A549 treated with CORT108297 at 1 μM for 4 hours (cell line): ENCODE data around the gene DCAF15. TPM values are rescaled to one million over a fixed set of nuclear protein-coding genes. Genes with fewer than 3 reads are reported as not detected.

Experiments
- total RNA-seq: library from RNA; stranded (reverse); fragments of 200-300 nt; extraction: Qiagen RNA extraction; gene quantifications from 5 replicates; pipeline ENCODE4 v1.2.3, GENCODE V29; 2022

Gene DCAF15, protein sequence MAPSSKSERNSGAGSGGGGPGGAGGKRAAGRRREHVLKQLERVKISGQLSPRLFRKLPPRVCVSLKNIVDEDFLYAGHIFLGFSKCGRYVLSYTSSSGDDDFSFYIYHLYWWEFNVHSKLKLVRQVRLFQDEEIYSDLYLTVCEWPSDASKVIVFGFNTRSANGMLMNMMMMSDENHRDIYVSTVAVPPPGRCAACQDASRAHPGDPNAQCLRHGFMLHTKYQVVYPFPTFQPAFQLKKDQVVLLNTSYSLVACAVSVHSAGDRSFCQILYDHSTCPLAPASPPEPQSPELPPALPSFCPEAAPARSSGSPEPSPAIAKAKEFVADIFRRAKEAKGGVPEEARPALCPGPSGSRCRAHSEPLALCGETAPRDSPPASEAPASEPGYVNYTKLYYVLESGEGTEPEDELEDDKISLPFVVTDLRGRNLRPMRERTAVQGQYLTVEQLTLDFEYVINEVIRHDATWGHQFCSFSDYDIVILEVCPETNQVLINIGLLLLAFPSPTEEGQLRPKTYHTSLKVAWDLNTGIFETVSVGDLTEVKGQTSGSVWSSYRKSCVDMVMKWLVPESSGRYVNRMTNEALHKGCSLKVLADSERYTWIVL
- total RNA-seq: 13.2 to 23.3 TPM (median 22.1 TPM) in 5 replicates

DNA sequence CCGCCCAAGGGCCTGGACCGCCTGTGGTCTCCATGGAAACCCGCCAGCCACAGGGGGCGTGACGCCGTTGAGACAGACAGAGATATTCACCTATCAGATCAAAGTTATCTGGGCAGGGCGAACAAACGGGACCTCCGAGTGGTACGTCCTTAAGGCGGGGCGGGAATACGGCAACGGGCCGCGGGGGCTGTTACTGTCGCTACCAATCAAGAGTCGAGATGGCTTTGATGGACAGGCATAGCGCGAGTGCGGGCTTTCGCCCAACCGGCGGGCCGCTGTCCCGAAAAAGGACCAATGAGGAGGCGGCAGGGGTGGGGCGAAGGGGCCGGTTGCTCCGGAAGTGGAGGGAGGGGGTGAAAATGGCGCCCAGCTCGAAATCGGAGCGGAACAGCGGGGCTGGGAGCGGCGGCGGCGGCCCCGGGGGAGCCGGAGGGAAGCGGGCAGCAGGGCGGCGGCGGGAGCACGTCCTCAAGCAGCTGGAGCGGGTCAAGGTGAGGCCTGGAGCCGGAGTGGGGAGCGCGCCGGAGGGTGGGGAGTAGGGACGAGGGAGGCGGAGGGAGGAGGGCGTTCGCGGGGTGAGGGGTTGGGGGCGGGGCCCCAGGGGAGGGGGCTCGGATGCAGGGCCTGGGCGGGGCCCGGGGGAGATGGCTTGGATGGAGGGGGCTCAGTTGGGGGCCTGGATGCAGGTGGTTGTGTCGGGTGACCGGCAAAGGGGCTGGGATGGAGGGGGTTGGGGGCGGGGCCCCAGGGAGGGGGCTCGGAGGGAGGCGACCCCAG lies at the start of gene DCAF15:
Gene DCAF15 (plus strand): TSS at position 356 of the 777 bp plus-strand sequence. CDS start 4 bp downstream, at position 360.

DNA sequence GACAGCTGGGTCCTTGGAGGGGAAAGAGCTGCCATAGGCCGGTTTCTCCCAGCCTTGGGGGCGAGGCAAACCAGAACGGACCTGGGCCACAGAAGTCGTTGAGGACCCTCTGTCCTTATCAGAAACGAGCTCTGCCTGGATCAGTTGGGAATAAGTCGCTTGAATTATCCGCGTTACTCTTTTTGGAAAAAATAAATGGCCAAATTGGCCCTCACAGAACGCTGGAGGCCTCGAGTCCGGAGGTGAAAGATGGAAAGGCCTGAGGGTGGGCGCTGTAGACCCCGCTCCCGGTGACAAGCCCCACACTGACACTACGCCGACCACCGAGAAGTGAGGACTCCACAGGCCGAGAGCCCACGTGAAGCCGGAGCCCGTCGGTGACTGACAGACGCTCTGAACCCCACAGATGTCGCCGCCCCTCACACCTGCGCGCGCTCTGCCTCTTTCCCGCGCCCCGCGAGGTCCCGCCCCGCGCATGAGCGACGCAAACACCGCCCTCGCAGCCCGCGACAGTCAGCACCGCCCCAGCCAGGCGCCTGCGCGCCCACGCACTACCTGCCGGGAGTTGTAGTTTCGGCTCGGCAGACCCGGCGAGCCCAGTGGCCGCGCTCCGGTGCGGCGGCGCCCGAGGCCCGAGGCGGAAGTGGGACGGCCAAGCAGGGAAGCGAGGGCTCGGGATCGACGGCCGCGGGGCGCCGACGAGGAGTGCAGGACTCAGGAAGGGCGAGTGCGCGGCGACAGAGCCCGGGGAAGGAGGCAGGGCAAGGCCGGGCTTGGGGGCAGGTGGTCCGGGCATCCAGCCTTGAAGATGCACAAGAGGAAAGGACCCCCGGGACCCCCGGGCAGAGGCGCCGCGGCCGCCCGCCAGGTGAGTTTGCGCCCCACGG lies 46.4 kb upstream of the DCAF15 start, which contains the start of the genes BRME1 and CC2D1A:
Gene BRME1 (minus strand): TSS at position 484 of the 887 bp plus-strand sequence. CDS start 1,225 bp downstream, outside the sequence.
Gene CC2D1A (plus strand): TSS at position 568 of the 887 bp plus-strand sequence. CDS start 241 bp downstream, at position 809.

DNA sequence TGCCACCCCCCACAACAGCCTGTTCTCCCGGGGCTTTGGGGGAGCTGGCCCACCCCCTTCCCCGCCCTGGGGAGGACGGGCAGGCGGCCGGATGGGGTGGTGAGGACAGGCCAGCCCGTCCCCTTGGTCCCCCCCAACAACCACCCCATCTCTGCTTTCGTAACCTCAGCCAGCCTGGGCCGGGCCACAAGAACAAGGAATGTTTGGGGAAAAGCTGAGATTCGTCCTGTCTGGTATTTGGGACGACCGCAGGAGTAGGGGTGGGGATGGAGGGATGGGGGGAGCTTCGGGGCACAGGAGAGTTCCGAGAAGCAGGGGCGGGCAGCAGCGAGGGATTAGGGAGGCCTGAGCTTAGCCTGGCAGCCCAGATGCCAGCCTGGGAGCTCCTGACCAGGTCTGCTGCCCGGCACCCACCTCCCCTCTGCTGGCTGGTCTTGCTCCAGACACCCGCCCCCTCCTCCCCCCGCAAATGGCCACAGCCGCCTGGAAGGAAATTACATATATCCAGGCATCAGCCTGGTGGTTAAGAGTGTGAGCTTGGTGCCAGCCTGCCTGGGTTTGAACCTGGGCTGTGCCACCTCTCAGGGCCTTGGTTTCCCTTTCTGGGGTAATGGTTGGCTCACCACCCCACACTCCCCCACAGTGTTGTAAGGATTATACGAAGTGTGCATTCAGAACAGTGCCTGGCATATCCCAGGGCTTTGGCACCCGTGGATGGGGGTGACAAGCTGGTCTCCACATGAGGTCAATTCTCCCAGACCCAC lies 13.8 kb upstream of the DCAF15 start, which contains the start of gene PODNL1:
Gene PODNL1 (minus strand): TSS at position 117 of the 764 bp plus-strand sequence. CDS start 236 bp downstream, outside the sequence.

DNA sequence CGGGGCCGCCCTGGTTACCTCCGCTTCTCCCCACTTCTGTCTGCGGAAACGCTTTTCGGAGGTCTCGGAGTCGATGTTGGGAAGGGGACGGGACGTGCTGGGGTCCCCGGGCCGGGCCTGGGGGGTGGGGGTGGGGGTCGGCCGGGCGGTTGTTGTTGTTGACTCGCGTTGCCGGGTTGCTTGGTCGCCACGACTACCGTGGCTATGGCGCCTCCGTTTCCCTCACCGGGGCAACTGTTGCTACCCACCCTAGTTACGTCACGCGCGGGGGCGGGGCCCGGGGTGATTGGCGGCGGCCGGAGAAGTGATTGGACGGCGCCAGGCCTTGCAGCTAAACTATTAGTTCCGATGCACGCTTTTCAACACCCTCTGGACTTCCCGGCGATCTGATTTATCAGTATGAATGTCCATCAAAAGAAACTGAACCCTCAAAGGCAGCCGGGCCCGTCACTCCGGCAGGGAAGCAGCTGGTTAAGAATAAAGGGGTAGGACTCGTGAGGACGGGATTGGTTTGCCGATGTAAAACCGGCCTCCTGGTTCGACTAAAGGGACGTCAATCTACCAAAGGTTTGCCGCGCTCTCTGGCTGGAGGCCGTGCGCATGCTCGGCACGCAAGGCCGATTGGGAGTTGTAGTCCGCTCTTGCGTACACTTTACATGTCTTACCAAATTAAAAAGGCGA lies 53.9 kb downstream of the DCAF15 start, which contains the start of gene RFX1:
Gene RFX1 (minus strand): TSS at position 236 of the 681 bp plus-strand sequence. CDS start 12,477 bp downstream, outside the sequence.

Other genes with a start within 250 kb of the DCAF15 start
- 10.9 to 16.9 TPM (median 16.1 TPM) in 5 replicates for gene MRI1, start 188.0 kb upstream of the DCAF15 start, total RNA-seq
- 129 to 218 TPM (median 210 TPM) in 5 replicates for gene C19orf53, start 178.1 kb upstream of the DCAF15 start, total RNA-seq
- 6.0 to 9.5 TPM (median 8.0 TPM) in 5 replicates for gene ZSWIM4, start 157.1 kb upstream of the DCAF15 start, total RNA-seq
- gene NANOS3, start 75.4 kb upstream of the DCAF15 start, total RNA-seq: 1.4 to 4.1 TPM (median 3.2 TPM) in 5 replicates
- 0.36 to 1.3 TPM (median 0.60 TPM) in 5 replicates for gene BRME1, start 46.4 kb upstream of the DCAF15 start, total RNA-seq
- gene CC2D1A, start 46.3 kb upstream of the DCAF15 start, total RNA-seq: 8.6 to 11.6 TPM (median 10.3 TPM) in 5 replicates
- 0.88 to 1.8 TPM (median 1.1 TPM) in 5 replicates for gene PODNL1, start 14.1 kb upstream of the DCAF15 start, total RNA-seq
- 3.7 to 6.3 TPM (median 5.7 TPM) in 5 replicates for gene RFX1, start 53.8 kb downstream of the DCAF15 start, total RNA-seq
- gene RLN3, start 75.6 kb downstream of the DCAF15 start, total RNA-seq: not detected in 5 replicates
- gene IL27RA, start 79.3 kb downstream of the DCAF15 start, total RNA-seq: 8.5 to 11.7 TPM (median 10.9 TPM) in 5 replicates
- gene PALM3, start 109.6 kb downstream of the DCAF15 start, total RNA-seq: 1.6 to 2.6 TPM (median 2.2 TPM) in 5 replicates
- 1.8 to 5.3 TPM (median 4.0 TPM) in 5 replicates for gene MISP3, start 120.3 kb downstream of the DCAF15 start, total RNA-seq
- gene C19orf67, start 133.3 kb downstream of the DCAF15 start, total RNA-seq: not detected in 5 replicates
- 38.1 to 46.8 TPM (median 44.2 TPM) in 5 replicates for gene SAMD1, start 138.2 kb downstream of the DCAF15 start, total RNA-seq
- 30.6 to 37.8 TPM (median 34.4 TPM) in 5 replicates for gene PRKACA, start 165.3 kb downstream of the DCAF15 start, total RNA-seq
- gene ASF1B, start 184.1 kb downstream of the DCAF15 start, total RNA-seq: 32.5 to 34.1 TPM (median 32.8 TPM) in 5 replicates